ENCODE measurements around the gene LSAMP. TPM values are rescaled to one million over a fixed set of nuclear protein-coding genes. Genes with fewer than 3 reads are reported as not detected.

The LSAMP gene
- total and polyA plus RNA-seq, 2 experiments from 2014 or later, result 2.0 to 2.9 TPM

DNA sequence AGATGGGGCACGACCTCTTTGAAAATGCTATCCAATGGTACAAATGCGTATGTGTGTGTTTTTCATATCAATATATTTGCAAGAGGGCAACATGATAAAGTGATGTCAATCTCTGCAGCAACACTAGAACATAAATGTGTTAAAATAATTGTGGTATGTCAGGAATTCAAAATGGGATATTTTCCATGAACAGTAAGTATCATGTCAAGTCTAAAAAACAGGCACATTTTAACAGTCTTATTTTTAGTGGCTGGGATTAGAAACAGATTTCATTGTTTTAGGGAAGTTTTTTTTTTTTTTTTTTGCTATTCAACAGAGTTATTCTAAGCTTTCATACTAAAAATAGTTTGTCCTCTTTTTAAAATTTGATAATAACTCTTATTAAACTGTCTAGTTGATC, 612.2 kb downstream of the LSAMP start:
- Histone ChIP-seq H3K9me2 (ENCODE audit: insufficient read depth) (no peaks in the 10 kb centered on the region), H3K4me3 (no peak overlapping the region), H3K79me2 (replicated peaks; ENCODE audit: insufficient read depth) (no peaks in the 10 kb centered on the region), H3K36me3 (ENCODE audit: insufficient read depth) (no peaks in the 10 kb centered on the region), H3K4me2 (no peak overlapping the region), H3K27ac (ENCODE audit: low read depth) (no peak overlapping the region), H3F3A (replicated peaks; ENCODE audit: low read depth) (no peaks in the 10 kb centered on the region), H4K20me1 (replicated peaks; ENCODE audit: insufficient read depth) (no peaks in the 10 kb centered on the region), H2AFZ (no peak overlapping the region), H3K4me1 (ENCODE audit: insufficient read depth) (peaks cover 22% of the 10 kb centered on the region), H3K27me3 (ENCODE audit: insufficient read depth) (no peaks in the 10 kb centered on the region)
- no peak overlapping the region for H3K4me3 Mint-ChIP-seq
- H3K27me3 Mint-ChIP-seq (ENCODE audit: insufficient read depth, low read depth, poor library complexity), result peaks cover 6% of the 10 kb centered on the region
- H3K4me1 Mint-ChIP-seq, result peaks cover 32% of the 10 kb centered on the region
- DNase-seq (ENCODE audit: low spot score), result no peak
- no peaks in the 10 kb centered on the region for H3K36me3 Mint-ChIP-seq (ENCODE audit: low read depth)
- TF ChIP-seq, protein P1, sequence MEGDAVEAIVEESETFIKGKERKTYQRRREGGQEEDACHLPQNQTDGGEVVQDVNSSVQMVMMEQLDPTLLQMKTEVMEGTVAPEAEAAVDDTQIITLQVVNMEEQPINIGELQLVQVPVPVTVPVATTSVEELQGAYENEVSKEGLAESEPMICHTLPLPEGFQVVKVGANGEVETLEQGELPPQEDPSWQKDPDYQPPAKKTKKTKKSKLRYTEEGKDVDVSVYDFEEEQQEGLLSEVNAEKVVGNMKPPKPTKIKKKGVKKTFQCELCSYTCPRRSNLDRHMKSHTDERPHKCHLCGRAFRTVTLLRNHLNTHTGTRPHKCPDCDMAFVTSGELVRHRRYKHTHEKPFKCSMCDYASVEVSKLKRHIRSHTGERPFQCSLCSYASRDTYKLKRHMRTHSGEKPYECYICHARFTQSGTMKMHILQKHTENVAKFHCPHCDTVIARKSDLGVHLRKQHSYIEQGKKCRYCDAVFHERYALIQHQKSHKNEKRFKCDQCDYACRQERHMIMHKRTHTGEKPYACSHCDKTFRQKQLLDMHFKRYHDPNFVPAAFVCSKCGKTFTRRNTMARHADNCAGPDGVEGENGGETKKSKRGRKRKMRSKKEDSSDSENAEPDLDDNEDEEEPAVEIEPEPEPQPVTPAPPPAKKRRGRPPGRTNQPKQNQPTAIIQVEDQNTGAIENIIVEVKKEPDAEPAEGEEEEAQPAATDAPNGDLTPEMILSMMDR (conservative IDR thresholded peaks at IDR 0.05; ENCODE audit: low read depth in 2 of 2), result no peak
- TF ChIP-seq JUNB (IDR thresholded peaks at IDR 0.05; ENCODE audit: unreplicated experiment), result no peak
- TF ChIP-seq, protein P2, sequence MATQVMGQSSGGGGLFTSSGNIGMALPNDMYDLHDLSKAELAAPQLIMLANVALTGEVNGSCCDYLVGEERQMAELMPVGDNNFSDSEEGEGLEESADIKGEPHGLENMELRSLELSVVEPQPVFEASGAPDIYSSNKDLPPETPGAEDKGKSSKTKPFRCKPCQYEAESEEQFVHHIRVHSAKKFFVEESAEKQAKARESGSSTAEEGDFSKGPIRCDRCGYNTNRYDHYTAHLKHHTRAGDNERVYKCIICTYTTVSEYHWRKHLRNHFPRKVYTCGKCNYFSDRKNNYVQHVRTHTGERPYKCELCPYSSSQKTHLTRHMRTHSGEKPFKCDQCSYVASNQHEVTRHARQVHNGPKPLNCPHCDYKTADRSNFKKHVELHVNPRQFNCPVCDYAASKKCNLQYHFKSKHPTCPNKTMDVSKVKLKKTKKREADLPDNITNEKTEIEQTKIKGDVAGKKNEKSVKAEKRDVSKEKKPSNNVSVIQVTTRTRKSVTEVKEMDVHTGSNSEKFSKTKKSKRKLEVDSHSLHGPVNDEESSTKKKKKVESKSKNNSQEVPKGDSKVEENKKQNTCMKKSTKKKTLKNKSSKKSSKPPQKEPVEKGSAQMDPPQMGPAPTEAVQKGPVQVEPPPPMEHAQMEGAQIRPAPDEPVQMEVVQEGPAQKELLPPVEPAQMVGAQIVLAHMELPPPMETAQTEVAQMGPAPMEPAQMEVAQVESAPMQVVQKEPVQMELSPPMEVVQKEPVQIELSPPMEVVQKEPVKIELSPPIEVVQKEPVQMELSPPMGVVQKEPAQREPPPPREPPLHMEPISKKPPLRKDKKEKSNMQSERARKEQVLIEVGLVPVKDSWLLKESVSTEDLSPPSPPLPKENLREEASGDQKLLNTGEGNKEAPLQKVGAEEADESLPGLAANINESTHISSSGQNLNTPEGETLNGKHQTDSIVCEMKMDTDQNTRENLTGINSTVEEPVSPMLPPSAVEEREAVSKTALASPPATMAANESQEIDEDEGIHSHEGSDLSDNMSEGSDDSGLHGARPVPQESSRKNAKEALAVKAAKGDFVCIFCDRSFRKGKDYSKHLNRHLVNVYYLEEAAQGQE (IDR thresholded peaks at IDR 0.05; ENCODE audit: unreplicated experiment), result no peak
- TF ChIP-seq, protein P3, sequence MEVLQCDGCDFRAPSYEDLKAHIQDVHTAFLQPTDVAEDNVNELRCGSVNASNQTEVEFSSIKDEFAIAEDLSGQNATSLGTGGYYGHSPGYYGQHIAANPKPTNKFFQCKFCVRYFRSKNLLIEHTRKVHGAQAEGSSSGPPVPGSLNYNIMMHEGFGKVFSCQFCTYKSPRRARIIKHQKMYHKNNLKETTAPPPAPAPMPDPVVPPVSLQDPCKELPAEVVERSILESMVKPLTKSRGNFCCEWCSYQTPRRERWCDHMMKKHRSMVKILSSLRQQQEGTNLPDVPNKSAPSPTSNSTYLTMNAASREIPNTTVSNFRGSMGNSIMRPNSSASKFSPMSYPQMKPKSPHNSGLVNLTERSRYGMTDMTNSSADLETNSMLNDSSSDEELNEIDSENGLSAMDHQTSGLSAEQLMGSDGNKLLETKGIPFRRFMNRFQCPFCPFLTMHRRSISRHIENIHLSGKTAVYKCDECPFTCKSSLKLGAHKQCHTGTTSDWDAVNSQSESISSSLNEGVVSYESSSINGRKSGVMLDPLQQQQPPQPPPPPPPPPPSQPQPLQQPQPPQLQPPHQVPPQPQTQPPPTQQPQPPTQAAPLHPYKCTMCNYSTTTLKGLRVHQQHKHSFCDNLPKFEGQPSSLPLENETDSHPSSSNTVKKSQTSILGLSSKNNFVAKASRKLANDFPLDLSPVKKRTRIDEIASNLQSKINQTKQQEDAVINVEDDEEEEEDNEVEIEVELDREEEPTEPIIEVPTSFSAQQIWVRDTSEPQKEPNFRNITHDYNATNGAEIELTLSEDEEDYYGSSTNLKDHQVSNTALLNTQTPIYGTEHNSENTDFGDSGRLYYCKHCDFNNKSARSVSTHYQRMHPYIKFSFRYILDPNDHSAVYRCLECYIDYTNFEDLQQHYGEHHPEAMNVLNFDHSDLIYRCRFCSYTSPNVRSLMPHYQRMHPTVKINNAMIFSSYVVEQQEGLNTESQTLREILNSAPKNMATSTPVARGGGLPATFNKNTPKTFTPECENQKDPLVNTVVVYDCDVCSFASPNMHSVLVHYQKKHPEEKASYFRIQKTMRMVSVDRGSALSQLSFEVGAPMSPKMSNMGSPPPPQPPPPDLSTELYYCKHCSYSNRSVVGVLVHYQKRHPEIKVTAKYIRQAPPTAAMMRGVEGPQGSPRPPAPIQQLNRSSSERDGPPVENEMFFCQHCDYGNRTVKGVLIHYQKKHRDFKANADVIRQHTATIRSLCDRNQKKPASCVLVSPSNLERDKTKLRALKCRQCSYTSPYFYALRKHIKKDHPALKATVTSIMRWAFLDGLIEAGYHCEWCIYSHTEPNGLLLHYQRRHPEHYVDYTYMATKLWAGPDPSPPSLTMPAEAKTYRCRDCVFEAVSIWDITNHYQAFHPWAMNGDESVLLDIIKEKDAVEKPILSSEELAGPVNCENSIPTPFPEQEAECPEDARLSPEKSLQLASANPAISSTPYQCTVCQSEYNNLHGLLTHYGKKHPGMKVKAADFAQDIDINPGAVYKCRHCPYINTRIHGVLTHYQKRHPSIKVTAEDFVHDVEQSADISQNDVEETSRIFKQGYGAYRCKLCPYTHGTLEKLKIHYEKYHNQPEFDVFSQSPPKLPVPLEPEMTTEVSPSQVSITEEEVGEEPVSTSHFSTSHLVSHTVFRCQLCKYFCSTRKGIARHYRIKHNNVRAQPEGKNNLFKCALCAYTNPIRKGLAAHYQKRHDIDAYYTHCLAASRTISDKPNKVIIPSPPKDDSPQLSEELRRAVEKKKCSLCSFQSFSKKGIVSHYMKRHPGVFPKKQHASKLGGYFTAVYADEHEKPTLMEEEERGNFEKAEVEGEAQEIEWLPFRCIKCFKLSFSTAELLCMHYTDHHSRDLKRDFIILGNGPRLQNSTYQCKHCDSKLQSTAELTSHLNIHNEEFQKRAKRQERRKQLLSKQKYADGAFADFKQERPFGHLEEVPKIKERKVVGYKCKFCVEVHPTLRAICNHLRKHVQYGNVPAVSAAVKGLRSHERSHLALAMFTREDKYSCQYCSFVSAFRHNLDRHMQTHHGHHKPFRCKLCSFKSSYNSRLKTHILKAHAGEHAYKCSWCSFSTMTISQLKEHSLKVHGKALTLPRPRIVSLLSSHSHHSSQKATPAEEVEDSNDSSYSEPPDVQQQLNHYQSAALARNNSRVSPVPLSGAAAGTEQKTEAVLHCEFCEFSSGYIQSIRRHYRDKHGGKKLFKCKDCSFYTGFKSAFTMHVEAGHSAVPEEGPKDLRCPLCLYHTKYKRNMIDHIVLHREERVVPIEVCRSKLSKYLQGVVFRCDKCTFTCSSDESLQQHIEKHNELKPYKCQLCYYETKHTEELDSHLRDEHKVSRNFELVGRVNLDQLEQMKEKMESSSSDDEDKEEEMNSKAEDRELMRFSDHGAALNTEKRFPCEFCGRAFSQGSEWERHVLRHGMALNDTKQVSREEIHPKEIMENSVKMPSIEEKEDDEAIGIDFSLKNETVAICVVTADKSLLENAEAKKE (CRISPR knock-in tag; IDR thresholded peaks at IDR 0.05), result no peak
- TF ChIP-seq CREB1 (CRISPR knock-in tag; IDR thresholded peaks at IDR 0.05; ENCODE audit: low read depth), result no peak
- TF ChIP-seq, protein P4, sequence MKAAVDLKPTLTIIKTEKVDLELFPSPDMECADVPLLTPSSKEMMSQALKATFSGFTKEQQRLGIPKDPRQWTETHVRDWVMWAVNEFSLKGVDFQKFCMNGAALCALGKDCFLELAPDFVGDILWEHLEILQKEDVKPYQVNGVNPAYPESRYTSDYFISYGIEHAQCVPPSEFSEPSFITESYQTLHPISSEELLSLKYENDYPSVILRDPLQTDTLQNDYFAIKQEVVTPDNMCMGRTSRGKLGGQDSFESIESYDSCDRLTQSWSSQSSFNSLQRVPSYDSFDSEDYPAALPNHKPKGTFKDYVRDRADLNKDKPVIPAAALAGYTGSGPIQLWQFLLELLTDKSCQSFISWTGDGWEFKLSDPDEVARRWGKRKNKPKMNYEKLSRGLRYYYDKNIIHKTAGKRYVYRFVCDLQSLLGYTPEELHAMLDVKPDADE (IDR thresholded peaks at IDR 0.05), result no peak
- TF ChIP-seq ZNF331 (CRISPR knock-in tag; IDR thresholded peaks at IDR 0.05; ENCODE audit: low read depth), result no peak
- TF ChIP-seq EZH2 (IDR thresholded peaks at IDR 0.05; ENCODE audit: low read depth, unreplicated experiment), result no peak
- no peak for TF ChIP-seq STAT1 (IDR thresholded peaks at IDR 0.05; ENCODE audit: unreplicated experiment)
- no peak for TF ChIP-seq ZNF114 (CRISPR knock-in tag; IDR thresholded peaks at IDR 0.05)
- no peak for TF ChIP-seq EZH2phosphoT487 (IDR thresholded peaks at IDR 0.05; ENCODE audit: unreplicated experiment)
- no peak for TF ChIP-seq NANOG (IDR thresholded peaks at IDR 0.05; ENCODE audit: borderline replicate concordance)
- TF ChIP-seq POLR2AphosphoS5 (IDR thresholded peaks at IDR 0.05; ENCODE audit: low read depth), result no peak
- H3K27ac Mint-ChIP-seq, result no peak overlapping the region
- no peak for ATAC-seq
- H3K9me3 Mint-ChIP-seq, result no peaks in the 10 kb centered on the region
